GM19023 (cell line): ENCODE data around the gene COBL.

Source experiments
- ATAC-seq: cut with Tn5 transposase; IDR thresholded peaks from one replicate; pipeline ENCODE4 v1.9.1; 2021; ENCODE audit warnings: mild to moderate bottlenecking, moderate library complexity; ENCODE audit not compliant: unreplicated experiment

COBL gene

GRCh38 chr7:51276091-51276605, 40.5 kb downstream of the COBL start:
- ATAC-seq: no peak

DNA sequence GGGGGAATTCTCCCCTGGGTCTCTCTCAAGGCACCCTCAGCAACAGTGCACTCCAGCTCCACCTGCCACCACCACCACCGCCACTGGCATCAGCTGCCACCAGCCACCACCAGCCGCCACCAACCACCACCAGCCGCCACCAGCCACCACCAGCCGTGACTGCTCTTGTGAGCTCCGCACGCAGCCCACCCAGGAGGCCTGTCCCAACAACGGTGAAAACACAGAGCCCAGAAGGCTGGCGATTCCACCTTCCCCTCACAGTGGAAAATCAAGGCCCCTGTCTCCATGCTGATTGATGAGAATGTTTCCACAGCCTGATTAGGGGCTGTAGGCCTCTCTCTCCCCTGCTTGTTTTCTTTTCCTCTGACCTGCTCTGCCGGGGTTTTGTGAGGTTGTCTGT, 41.1 kb downstream of the COBL start:
- no peak for ATAC-seq

DNA sequence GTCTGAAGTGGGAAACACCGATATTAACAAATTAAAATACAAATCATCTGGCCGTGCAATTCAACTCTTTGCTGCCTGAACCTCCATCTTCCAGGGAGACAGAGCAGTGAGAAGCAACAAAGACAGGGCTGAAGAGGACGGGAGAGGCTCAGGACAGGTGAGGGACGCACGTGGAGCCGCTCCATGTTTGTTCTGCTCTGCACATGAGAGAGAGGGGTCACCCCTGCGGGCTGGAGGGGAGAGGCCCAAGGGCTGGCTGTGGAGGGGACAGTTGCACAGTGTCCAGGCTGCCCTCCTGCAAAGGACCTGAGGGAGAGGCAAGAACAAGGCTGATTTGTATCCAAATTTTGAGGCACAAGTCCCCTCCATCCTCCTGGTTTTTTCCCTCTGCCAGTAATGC, 41.7 kb downstream of the COBL start:
- ATAC-seq: no peak

- ATAC-seq: no peak
Measured at GRCh38 chr7:51274001-51274400, 42.6 kb downstream of the COBL start.

- ATAC-seq: no peak
Measured at GRCh38 chr7:51273360-51273759, 43.2 kb downstream of the COBL start.

- ATAC-seq: no peak
Measured at GRCh38 chr7:51270965-51271364, 45.6 kb downstream of the COBL start.

DNA sequence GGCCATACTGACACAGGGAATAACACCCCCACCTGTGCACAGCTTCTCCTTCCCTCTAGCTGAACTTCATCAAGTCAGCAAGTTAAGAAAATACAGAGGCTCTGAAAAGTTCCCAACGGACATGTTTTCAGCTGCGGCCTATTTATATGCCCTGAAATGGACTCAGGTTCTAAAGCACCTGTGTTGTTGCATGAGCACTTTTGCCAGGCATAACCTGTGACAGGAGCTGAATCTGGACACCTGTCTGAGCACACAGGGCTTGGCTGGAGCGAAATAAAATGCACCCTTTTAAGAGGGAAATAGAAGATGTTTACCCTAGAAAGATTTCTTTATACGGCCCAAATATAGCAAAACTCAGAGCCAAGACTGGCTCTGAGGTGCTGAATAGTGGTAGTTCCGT, 46.7 kb downstream of the COBL start:
- ATAC-seq: no peak

- no peak for ATAC-seq
Measured at GRCh38 chr7:51269321-51269720, 47.3 kb downstream of the COBL start.

- no peak for ATAC-seq
Measured at GRCh38 chr7:51268859-51269258, 47.8 kb downstream of the COBL start.

GRCh38 chr7:51267169-51267568, 49.4 kb downstream of the COBL start:
- ATAC-seq: no peak

DNA sequence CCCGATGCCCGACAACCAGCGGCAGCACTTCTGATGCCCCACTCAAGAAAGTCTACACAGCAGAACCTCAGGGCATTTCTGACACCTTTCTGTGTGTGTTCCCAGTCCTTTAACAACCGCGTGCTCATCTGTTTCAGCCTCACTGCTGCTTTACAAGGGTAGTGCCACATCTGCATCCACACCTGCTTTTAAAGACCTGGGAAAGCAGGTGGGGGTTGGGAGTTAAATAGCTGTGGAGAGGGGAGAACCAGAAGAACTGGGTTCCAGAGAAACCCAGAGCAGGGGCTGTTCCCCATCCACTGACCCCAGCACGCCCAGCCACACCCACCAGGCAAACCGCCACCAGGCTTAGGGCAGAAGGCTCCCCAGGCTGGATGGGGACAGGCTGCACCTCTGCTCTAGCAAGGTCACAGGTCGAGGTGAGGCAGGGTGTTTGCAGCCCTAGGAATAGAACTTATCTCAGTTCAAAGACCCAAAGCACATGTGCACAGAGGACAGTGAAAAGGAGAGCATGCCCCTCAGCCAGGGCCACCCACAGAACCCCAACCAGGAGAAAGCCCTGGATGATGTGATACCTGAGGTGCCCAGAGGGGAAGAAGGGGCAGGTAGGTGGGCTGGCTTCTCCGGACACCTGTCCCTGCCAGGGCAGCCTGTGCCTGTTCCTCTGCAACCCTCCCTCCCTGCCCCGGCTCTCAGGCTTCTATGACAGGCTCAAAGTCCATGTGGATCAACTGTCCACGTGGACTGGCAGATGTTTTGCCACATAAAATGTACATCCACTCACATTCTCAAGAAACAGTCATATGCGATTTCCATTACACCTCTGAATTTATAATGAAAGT, 51.3 kb downstream of the COBL start:
- ATAC-seq: no peak

DNA sequence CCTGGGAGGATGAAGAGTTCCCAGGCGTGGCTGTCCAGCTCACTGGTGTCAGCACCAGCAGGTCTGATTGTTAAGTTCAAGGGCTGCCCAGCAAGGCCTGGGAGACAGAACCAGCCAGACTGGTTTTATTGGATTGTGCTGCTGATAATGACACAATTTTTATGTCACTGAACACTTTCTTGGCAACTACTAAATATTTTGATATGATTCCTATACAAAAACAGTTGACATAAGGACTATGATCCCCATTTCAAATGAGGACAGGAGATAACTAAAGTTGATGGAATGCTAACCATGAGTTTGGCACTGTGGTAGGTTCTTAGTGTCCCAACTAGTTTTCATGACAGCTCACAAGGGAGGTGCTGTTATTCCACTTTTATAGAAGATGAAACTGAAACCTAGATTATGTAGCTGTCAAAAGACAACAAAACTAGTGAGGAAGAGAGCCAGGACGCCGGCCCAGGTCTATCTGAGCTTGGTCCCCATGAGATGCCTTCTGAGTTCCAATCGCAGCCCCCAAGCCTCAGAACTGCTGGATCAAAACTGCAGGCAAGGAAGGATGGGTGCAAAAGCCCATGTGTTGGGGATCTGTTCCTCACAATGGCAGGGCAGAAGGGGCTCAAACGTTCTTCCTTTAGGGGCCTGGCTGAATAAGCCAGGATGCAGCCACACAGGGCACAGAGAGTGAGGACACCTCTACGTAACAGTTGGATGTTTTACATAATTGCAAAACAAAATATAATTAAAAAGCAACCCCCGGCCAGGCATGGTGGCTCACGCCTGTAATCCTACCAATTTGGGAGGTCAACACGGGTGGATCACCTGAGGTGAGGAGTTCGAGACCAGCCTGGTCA, 52.8 kb downstream of the COBL start:
- no peak for ATAC-seq

GRCh38 chr7:51262796-51263531, 53.6 kb downstream of the COBL start:
- ATAC-seq: no peak

GRCh38 chr7:51261950-51262795, 54.4 kb downstream of the COBL start:
- ATAC-seq: no peak

DNA sequence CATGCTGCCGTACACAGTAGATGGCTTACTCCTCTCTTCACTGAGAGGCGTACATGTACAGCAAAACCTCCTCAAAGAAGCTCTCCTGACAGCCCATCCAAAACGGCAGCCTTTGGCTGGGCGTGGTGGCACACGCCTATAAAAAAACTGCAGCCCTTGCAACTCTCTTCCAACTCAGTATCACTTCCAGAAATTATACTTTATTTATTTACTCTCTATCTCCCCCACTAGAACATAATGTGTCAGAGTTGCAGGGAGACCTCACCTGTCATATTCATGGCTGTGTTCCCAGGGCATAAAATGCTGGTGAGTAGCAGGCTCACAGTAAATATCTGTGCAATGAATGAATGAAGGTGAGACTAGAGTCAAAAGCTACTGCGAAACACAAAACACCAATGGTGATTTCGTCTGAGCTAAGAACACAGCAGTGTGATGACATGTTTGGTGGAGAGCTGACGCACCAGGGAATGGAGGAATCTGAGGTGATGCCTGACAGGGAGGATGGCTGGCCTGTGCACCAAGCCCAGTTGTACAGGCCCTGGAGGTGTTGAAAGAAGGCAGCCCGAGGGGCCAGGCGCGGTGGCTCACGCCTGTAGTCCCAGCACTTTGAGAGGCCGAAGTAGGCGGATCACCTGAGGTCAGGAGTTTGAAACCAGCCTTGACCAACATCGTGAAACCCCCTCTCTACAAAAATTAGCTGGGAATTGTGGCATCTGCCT, 55.3 kb downstream of the COBL start:
- no peak for ATAC-seq

GRCh38 chr7:51260516-51260915, 56.1 kb downstream of the COBL start:
- no peak for ATAC-seq

- ATAC-seq: no peak
Measured at GRCh38 chr7:51259766-51260165, 56.8 kb downstream of the COBL start.

DNA sequence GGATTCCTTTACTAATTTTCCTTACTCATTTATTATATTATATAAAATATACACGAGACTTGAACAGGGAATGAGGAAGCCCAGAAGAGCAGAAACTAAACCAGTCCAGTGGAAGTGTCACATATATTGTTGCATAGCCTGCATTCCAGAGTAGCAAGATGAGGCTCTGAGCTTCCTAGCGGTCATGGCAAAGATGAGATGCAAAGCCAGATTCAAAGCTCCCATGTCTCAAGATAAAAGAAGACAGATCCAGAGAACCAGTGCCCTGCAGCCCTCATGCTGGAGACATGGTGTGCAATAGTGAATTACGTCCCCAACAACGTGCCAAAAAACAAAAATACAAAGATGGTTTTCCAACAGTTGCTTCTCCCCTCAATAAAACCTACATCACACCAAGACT, 59.7 kb downstream of the COBL start:
- no peak for ATAC-seq

- ATAC-seq: no peak
Measured at GRCh38 chr7:51256209-51256781, 60.3 kb downstream of the COBL start.
